Stomach (tissue), 4 donors: ENCODE results near the gene RASD2.
"Not testable (repeated sequence)": the region's sequence is repeated elsewhere in the genome, so short reads cannot be mapped to it uniquely, and the experiment has no call there.

Experiments
- CTCF ChIP-seq, 7 experiments: fragments of 450-650 bp in 4 of 7; fragments of 200-600 bp in 3 of 7; sonication (generic) in 3 of 7; IDR thresholded peaks; one replicate each; pipeline ENCODE4 v1.5.1; 2016 to 2019; ENCODE audit warnings: antibody characterized with exemption in 7 of 7, control low read depth in 2 of 7, mild to moderate bottlenecking in 1 of 7
- EP300 ChIP-seq: sonication (generic); formaldehyde crosslinking; IDR thresholded peaks from one replicate; pipeline ENCODE4 v1.6.1; 2017; ENCODE audit warnings: antibody characterized with exemption
- POLR2A ChIP-seq, 4 donors: fragments of 450-650 bp; IDR thresholded peaks; one replicate each; pipeline ENCODE4 v1.6.1; 2016; ENCODE audit warnings: antibody characterized with exemption in 4 of 4, control low read depth in 2 of 4, mild to moderate bottlenecking in 1 of 4, moderate library complexity in 1 of 4
- POLR2AphosphoS5 ChIP-seq, 3 donors: sonication (generic); formaldehyde crosslinking; IDR thresholded peaks; one replicate each; pipeline ENCODE4 v1.6.1; 2016; ENCODE audit warnings: antibody characterized with exemption in 3 of 3

GRCh38 chr22:35495711-35496110 is 44.9 kb upstream of the RASD2 start:
- not testable (repeated sequence) for TF ChIP-seq CTCF (IDR thresholded peaks at IDR 0.05); POLR2A (IDR thresholded peaks at IDR 0.05); POLR2AphosphoS5 (IDR thresholded peaks at IDR 0.05); EP300
